ENCODE results near the gene ZNF146. TPM values are rescaled to one million over a fixed set of nuclear protein-coding genes. Genes with fewer than 3 reads are reported as not detected.

ZNF146 gene
- total RNA-seq, 8 experiments from 2014 or later, result 68.8 to 141 (median 114) TPM

DNA sequence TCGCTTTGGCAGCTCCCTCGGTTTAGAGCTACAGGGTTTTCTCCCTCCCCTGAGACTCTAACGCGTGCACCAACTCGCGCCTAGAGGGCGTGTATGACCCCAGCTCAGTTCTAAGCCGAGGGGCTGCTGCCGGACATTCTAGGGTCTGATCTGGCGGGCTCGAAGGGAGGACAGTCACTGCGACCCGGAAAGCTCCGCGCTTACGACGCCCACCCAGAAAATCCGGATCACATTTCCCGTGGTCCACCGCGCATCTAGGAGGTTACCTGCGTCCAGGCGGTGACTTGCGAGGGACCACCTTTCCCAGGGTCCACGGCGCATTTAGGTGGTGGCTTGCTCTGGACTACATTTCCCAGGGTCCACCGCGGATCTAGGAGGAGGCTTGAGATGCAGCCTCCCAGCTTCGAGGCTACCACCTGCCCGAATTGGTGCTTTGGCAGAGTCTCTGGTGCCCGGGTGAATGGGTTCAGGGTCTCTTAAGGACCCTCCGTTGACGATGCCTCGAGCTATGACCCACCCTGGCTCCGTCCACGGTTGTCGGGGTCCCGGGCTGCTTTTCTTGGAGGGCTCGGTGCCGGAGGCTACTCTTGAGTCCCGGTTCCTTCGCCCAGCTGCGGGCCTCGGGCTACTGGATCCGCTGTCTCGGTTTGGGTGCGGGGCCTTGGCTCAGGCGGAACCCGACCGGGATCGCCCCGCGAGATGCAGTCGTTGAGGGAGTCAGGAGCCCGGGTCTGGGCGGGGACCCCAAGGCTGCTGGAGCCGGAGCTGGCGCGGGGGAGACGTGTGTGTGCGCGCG is 30.5 kb downstream of the ZNF146 start:
- peak in 4 of 8 experiments; percentile 14 to 65 (median 26) for ATAC-seq (replicated peaks in 6 of 8)
- 4 to 90% (median 34%) methylated on average over 1 to 13 of the region's 63 CpGs; no CpG with 5 or more reads in 4 of the 10 experiments for WGBS, 10 experiments
- H3K27ac ChIP-seq, result no peak overlapping the region
- in situ Hi-C loops (cut with MboI; ENCODE audit: low pct_unique_long_range_greater_than_20kb in 2 of 9, low sequenced_read_pairs in 9 of 9, unreplicated experiment in 9 of 9), result loop anchor here in 2 of 9 experiments (25.0 kb wide), 1 partner anchor 117 kb away; no protein-coding TSS in a partner anchor
- H3K4me1 ChIP-seq (replicated peaks in 1 of 2), result no peaks in the 10 kb centered on the region
- no peak overlapping the region for H3K4me3 ChIP-seq

GRCh38 chr19:36246006-36246481 is 31.1 kb downstream of the ZNF146 start:
- Histone ChIP-seq H3K4me3 (no peak overlapping the region), H3K4me1 (replicated peaks in 1 of 2) (no peaks in the 10 kb centered on the region), H3K27ac (no peak overlapping the region)
- peak in 3 of 8 experiments; percentile 30 to 71 (median 68) for ATAC-seq (replicated peaks in 6 of 8)
- in situ Hi-C loops (cut with MboI; ENCODE audit: low pct_unique_long_range_greater_than_20kb in 2 of 9, low sequenced_read_pairs in 9 of 9, unreplicated experiment in 9 of 9), result loop anchor here in 2 of 9 experiments (25.0 kb wide), 1 partner anchor 116 kb away; no protein-coding TSS in a partner anchor
- WGBS, 10 experiments, result 18 to 91% (median 89%) methylated on average over 2 to 18 of the region's 29 CpGs; no CpG with 5 or more reads in 5 of the 10 experiments

- 0 to 90% (median 60%) methylated on average over 1 of the region's 1 CpG; no CpG with 5 or more reads in 5 of the 10 experiments for WGBS, 10 experiments
- in situ Hi-C loops (cut with MboI; ENCODE audit: low pct_unique_long_range_greater_than_20kb in 2 of 9, low sequenced_read_pairs in 9 of 9, unreplicated experiment in 9 of 9), result no loop called here
These were observed 37.1 kb downstream of the ZNF146 start for GRCh38 chr19:36252047-36252446.

GRCh38 chr19:36254848-36255247 is 39.9 kb downstream of the ZNF146 start:
- H3K4me1 ChIP-seq (replicated peaks in 1 of 2), result peaks cover 0 to 4% of the 10 kb centered on the region in 2 donors
- no peak overlapping the region for H3K27ac ChIP-seq
- WGBS, 10 experiments, result 80 to 96% (median 89%) methylated on average over 1 to 11 of the region's 11 CpGs; no CpG with 5 or more reads in 5 of the 10 experiments
- in situ Hi-C loops (cut with MboI; ENCODE audit: low pct_unique_long_range_greater_than_20kb in 2 of 9, low sequenced_read_pairs in 9 of 9, unreplicated experiment in 9 of 9), result no loop called here
- H3K4me3 ChIP-seq, result no peak overlapping the region
- no peak for ATAC-seq (replicated peaks in 6 of 8)

More at GRCh38 chr19:36252047-36252446, 37.1 kb downstream of the ZNF146 start:
- Histone ChIP-seq H3K4me3 (no peak overlapping the region), H3K27ac (no peak overlapping the region), H3K4me1 (replicated peaks in 1 of 2) (peaks cover 0 to 3% of the 10 kb centered on the region in 2 donors)
- peak in 2 of 8 experiments; percentile 53 to 64 for ATAC-seq (replicated peaks in 6 of 8)

- no peak overlapping the region for H3K27ac ChIP-seq
- H3K4me3 ChIP-seq, result no peak overlapping the region
- 80 to 100% (median 97%) methylated on average over 2 to 6 of the region's 28 CpGs; no CpG with 5 or more reads in 3 of the 10 experiments for WGBS, 10 experiments
- H3K4me1 ChIP-seq (replicated peaks in 1 of 2), result peaks cover 0 to 4% of the 10 kb centered on the region in 2 donors
- no peak for ATAC-seq (replicated peaks in 6 of 8)
- in situ Hi-C loops (cut with MboI; ENCODE audit: low pct_unique_long_range_greater_than_20kb in 2 of 9, low sequenced_read_pairs in 9 of 9, unreplicated experiment in 9 of 9), result no loop called here
These were observed 40.4 kb downstream of the ZNF146 start for GRCh38 chr19:36255316-36255715.

GRCh38 chr19:36256064-36256463 is 41.2 kb downstream of the ZNF146 start:
- no peak overlapping the region for H3K4me3 ChIP-seq
- peaks cover 0 to 4% of the 10 kb centered on the region in 2 donors for H3K4me1 ChIP-seq (replicated peaks in 1 of 2)
- ATAC-seq (replicated peaks in 6 of 8), result no peak
- in situ Hi-C loops (cut with MboI; ENCODE audit: low pct_unique_long_range_greater_than_20kb in 2 of 9, low sequenced_read_pairs in 9 of 9, unreplicated experiment in 9 of 9), result no loop called here
- 58 to 100% (median 95%) methylated on average over 1 to 11 of the region's 15 CpGs; no CpG with 5 or more reads in 5 of the 10 experiments for WGBS, 10 experiments
- H3K27ac ChIP-seq, result no peak overlapping the region

- Histone ChIP-seq H3K4me1 (replicated peaks in 1 of 2) (peaks cover 0 to 4% of the 10 kb centered on the region in 2 donors), H3K27ac (peak overlapping the region; percentile 16 to 86), H3K4me3 (peak overlapping the region; percentile 40 to 100 (median 73))
- peak in 6 of 8 experiments; percentile 38 to 75 (median 66) for ATAC-seq (replicated peaks in 6 of 8)
- 0 to 76% (median 44%) methylated on average over 2 to 26 of the region's 42 CpGs; no CpG with 5 or more reads in 5 of the 10 experiments for WGBS, 10 experiments
- in situ Hi-C loops (cut with MboI; ENCODE audit: low pct_unique_long_range_greater_than_20kb in 2 of 9, low sequenced_read_pairs in 9 of 9, unreplicated experiment in 9 of 9), result no loop called here
These were observed 42.1 kb downstream of the ZNF146 start for GRCh38 chr19:36256853-36257519.

DNA sequence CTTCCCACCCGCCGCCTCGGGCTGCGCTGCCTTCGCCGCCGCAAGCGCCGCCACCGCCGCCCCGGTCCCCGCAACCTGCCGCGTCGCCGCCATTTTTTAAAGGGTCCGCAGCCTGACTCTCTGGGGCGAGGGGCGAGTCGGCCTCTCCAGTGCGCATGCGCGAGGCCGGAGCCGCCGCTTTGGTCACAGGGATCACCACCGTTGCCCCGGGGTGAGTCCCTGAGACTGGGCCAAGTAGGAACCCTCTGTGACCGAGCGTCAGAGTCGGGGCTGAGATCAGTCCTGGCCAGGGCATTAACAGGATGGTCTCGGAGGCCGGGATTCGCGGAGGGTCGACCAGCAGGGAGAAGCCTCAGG is 42.6 kb downstream of the ZNF146 start:
- peaks cover 0 to 4% of the 10 kb centered on the region in 2 donors for H3K4me1 ChIP-seq (replicated peaks in 1 of 2)
- in situ Hi-C loops (cut with MboI; ENCODE audit: low pct_unique_long_range_greater_than_20kb in 2 of 9, low sequenced_read_pairs in 9 of 9, unreplicated experiment in 9 of 9), result no loop called here
- ATAC-seq (replicated peaks in 6 of 8), result peak in 6 of 8 experiments; percentile 73 to 98 (median 98)

GRCh38 chr19:36258028-36258875 is 43.3 kb downstream of the ZNF146 start:
- in situ Hi-C loops (cut with MboI; ENCODE audit: low pct_unique_long_range_greater_than_20kb in 2 of 9, low sequenced_read_pairs in 9 of 9, unreplicated experiment in 9 of 9), result no loop called here
- peak overlapping the region; percentile 40 to 100 (median 73) for H3K4me3 ChIP-seq
- peak in 2 of 8 experiments; percentile 33 to 36 for ATAC-seq (replicated peaks in 6 of 8)

More for the DNA sequence above, 42.6 kb downstream of the ZNF146 start:
- H3K27ac ChIP-seq, result peak overlapping the region; percentile 16 to 86
- WGBS, 10 experiments, result 16 to 60% methylated on average over 1 to 11 of the region's 37 CpGs; no CpG with 5 or more reads in 8 of the 10 experiments
- H3K4me3 ChIP-seq, result peak overlapping the region; percentile 40 to 100 (median 73)

GRCh38 chr19:36259211-36259610 is 44.3 kb downstream of the ZNF146 start:
- in situ Hi-C loops (cut with MboI; ENCODE audit: low pct_unique_long_range_greater_than_20kb in 2 of 9, low sequenced_read_pairs in 9 of 9, unreplicated experiment in 9 of 9), result no loop called here
- peaks cover 0 to 4% of the 10 kb centered on the region in 2 donors for H3K4me1 ChIP-seq (replicated peaks in 1 of 2)
- 80 to 100% (median 96%) methylated on average over 1 to 11 of the region's 20 CpGs; no CpG with 5 or more reads in 5 of the 10 experiments for WGBS, 10 experiments

More at GRCh38 chr19:36258028-36258875, 43.3 kb downstream of the ZNF146 start:
- no peak overlapping the region for H3K27ac ChIP-seq
- H3K4me1 ChIP-seq (replicated peaks in 1 of 2), result peaks cover 0 to 4% of the 10 kb centered on the region in 2 donors
- WGBS, 10 experiments, result 67 to 97% (median 82%) methylated on average over 2 to 9 of the region's 29 CpGs; no CpG with 5 or more reads in 3 of the 10 experiments

DNA sequence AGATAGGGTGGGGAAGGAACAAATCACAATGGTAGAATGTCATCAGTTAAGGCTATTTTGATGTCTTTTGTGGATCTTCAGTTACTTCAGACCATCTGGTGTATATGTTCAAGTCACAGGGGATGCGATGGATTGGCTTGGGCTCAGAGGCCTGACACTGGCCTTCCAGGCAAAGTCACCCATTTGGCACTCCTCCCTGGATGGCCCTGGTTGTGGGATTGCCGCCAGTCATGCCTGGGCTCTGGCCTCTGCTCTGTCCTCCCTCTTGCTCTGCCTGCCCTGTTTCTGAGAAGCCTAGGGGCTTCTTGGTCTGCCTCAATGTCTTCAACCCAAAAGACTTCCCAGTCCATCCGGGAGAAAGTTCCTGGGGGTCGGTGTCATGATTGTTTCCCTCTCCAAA is 50.2 kb downstream of the ZNF146 start:
- Histone ChIP-seq H3K27ac (no peak overlapping the region), H3K4me3 (no peak overlapping the region), H3K4me1 (replicated peaks in 1 of 2) (no peaks in the 10 kb centered on the region)
- 46 to 89% (median 74%) methylated on average over 1 to 3 of the region's 4 CpGs; no CpG with 5 or more reads in 6 of the 10 experiments for WGBS, 10 experiments
- ATAC-seq (replicated peaks in 6 of 8), result no peak
- in situ Hi-C loops (cut with MboI; ENCODE audit: low pct_unique_long_range_greater_than_20kb in 2 of 9, low sequenced_read_pairs in 9 of 9, unreplicated experiment in 9 of 9), result no loop called here

More at GRCh38 chr19:36259211-36259610, 44.3 kb downstream of the ZNF146 start:
- H3K27ac ChIP-seq, result no peak overlapping the region
- H3K4me3 ChIP-seq, result no peak overlapping the region
- ATAC-seq (replicated peaks in 6 of 8), result no peak

- Histone ChIP-seq H3K4me1 (replicated peaks in 1 of 2) (no peaks in the 10 kb centered on the region), H3K4me3 (peak overlapping the region in 1 of 5 donors; percentile 35), H3K27ac (no peak overlapping the region)
- WGBS, 10 experiments, result 33 to 100% (median 93%) methylated on average over 2 to 9 of the region's 35 CpGs; no CpG with 5 or more reads in 6 of the 10 experiments
- in situ Hi-C loops (cut with MboI; ENCODE audit: low pct_unique_long_range_greater_than_20kb in 2 of 9, low sequenced_read_pairs in 9 of 9, unreplicated experiment in 9 of 9), result no loop called here
- no peak for ATAC-seq (replicated peaks in 6 of 8)
These were observed 51.0 kb downstream of the ZNF146 start for GRCh38 chr19:36265856-36266374.

Measured in motor neuron (in vitro differentiated cells).